ENCODE data around the gene WDR7.

The WDR7 gene

GRCh38 chr18:56953428-56954198 is 302.5 kb downstream of the WDR7 start:
- DNase-seq: no peak

DNA sequence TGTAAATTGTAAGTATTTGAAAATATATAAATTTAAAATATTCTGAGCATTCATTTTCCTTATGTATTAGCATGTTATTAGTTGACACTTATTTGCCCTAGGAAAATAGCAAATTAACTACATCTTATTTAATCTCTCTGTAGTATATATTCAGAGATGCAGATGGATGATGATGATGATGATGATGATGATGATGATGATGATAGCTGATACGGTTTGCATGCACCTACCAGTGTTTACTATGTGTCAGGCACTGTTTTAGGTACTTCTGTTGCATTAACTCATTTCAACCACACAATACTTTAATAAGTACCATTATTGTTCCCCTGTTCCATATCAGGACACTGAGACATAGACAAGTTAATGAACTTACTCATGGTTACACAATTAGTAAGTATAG is 304.3 kb downstream of the WDR7 start:
- no peak for DNase-seq

GRCh38 chr18:56959120-56959519 is 308.0 kb downstream of the WDR7 start:
- no peak for DNase-seq

- no peak for DNase-seq
These were observed 311.2 kb downstream of the WDR7 start for GRCh38 chr18:56962322-56962721.

- no peak for DNase-seq
These were observed 315.9 kb downstream of the WDR7 start for GRCh38 chr18:56967035-56967434.

- no peak for DNase-seq
These were observed 322.3 kb downstream of the WDR7 start for GRCh38 chr18:56973487-56973886.

DNA sequence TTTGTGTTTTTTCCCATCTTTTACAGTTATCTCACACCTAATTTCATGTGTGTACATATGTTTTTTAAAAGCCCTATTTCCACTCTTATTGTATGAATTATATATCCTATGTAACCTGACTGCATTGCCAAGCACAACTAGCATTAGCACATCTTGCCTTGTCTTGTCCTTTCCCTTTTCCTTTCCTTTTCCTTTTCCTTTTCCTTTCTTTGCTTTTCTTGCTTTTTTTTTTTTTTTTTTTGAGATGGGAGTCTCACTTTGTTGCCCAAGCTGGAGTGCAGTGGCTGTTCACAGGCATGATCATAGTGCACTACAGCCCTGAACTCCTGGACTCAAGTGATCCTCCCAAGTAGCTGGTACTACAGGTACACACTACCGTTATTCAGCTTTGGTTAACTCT is 323.0 kb downstream of the WDR7 start:
- no peak for DNase-seq

DNA sequence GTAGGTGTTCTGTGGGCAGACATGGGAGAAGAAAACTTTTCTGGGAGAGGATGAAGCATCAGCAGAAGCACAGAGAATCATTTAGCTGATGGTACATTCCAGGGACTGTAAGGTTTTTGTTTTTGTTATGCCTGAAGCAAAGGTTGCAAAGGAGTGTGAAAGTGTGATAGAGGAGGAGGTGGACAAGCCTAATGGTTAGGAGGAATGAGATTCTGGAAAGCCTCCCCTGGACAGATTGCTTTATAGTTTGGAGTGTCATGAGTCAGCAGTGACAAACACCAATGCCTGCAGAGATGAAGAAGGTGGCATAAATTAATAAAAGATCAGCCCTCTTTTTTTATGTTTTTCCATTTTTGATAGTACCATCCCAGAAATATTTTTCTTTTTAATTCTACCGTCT is 324.1 kb downstream of the WDR7 start:
- DNase-seq: no peak

DNA sequence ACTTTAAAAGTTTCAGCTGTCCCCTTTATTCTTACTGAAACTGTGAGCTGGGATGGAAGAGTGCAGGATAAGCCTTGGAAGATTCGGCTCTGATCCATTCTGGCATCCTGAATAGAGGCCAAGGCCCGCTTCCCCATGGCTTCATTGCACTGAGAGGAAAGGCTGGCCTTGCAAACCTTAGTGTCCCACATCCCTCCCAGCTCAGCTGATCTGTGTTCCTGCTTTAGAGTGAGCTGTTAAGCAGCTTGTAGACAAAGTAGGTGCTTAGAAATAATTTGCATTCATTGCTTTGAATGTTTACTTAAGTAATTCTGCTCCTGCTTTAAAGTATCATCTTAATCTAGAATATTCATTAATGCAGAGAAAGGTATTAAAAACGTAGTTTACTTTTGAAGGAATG is 326.1 kb downstream of the WDR7 start:
- no peak for DNase-seq

DNA sequence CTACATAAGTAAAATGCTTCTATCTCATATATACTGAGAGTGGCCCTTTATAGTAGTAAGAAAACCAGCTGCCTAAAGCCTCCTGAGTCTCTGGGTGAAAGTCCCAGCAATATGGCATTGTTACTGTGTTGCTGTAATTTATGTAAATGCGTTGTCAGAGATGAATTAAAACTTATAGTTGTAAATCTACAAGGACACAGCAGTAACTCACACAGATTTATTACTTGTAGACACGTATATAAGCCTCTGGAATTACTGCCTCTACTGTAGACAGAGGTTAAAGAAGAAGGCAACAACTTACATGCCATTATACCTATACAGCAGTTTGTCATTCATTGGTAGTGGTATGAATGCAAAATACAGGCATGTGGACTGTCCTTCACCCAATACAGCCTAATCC is 326.6 kb downstream of the WDR7 start:
- DNase-seq: no peak

- no peak for DNase-seq
These were observed 329.0 kb downstream of the WDR7 start for GRCh38 chr18:56980151-56980550.

GRCh38 chr18:56982766-56983165 is 331.6 kb downstream of the WDR7 start:
- no peak for DNase-seq

DNA sequence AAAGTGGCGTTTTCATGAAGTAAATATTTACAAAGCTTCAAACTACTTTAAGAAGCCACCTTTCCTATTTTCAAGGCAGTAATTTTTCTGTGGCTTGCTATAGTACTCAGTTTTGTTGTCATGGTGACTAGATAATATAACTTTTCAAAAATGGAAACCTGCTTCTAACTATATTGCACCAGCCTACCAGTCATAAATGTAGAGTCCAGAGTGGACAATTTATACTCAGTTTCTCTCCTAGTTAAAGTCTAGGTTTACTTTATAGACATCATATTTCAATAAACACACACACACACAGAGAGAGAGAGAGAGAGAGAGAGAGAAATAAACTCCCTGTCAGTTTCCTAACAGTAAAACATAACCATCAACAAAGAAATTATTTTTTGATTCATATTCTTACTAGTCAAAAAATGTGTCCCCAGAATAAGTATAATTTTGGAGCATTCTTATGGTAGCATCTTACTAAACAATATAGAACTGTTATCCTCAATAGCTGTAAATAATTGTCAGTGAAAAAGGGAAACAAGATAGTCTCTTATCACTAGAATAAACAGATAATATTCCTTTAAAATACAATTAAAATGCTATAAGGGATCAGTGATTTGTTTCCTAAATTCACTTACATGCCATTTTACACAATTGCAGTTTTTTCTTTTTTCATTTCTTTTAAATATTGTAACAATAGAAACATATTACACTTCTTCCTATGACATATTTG is 332.3 kb downstream of the WDR7 start:
- DNase-seq: no peak

DNA sequence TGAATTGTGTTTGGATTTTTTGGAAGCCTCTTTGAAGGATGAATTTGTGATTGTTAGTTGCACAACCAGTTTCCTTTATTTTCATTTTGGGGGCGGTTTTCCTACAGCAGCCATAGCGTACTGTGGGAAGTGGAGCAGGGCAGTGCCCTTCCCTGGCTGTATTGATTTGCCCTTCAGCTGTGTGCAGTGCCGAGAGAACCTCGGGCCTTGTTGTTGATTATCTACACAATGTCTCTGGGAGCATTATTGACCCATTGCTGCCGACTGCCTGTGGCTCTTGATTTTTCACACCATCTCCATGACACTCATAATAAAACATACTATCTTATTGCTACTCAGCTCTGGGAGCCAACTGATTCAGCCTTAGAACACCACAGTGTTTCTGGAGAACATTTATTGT is 333.6 kb downstream of the WDR7 start:
- DNase-seq: no peak

- DNase-seq: no peak
These were observed 335.7 kb downstream of the WDR7 start for GRCh38 chr18:56986829-56987228.

- DNase-seq: no peak
These were observed 336.1 kb downstream of the WDR7 start for GRCh38 chr18:56987236-56987635.

DNA sequence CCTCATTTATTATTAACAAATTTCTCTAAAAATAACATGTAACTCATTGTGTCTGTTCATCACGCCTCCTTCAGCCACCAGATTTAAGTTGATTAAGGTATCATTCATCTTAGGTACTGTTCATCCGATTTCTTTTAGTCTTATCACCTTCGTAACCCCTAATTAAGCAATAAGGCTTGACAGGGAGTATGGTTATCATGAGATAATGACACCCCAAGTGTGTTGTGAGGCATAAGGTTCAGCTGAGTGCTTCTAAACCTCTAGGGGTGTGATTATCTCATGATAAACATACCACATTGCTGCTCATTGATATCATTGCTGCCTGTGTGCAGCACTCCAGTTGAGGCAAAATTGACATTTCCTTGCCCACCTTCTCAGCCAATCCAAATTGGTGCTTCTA is 336.9 kb downstream of the WDR7 start:
- no peak for DNase-seq

DNA sequence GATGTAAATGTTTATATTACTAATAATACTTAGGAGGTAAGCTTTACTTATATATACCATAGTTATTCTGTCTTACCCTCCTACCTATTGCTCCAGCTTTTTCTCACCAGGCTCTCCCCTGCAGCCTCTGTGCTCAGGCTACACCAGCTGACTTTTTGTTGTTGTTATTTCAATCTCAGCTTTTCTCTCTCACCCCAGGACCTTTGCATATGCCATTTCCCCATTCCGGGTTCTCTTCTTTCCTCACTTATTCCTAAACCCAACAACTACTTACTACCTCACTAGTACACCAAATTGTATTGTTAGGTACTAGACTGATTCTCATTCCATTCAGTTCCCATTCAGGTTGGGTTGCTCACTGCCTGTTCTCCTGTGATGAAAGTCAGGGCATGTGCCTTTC is 339.5 kb downstream of the WDR7 start:
- no peak for DNase-seq

DNA sequence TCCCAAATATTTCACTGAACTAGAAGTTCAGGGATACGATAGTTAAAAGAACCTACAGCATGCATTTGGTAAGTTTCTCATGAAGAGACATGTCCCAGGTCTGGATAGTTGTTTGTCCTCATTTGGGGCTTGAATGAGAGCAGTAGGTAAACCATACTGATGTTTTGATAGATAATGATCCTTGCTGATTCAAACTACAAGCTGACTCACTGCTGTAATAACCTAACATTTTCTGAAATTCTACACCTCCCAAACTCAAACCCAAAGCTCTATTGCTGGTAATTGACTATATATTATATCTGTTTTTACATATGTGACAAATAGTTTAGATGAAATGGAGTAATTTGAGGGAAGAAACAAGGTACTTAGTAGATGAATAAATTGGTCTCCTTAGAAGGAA is 341.6 kb downstream of the WDR7 start:
- DNase-seq: no peak

DNA sequence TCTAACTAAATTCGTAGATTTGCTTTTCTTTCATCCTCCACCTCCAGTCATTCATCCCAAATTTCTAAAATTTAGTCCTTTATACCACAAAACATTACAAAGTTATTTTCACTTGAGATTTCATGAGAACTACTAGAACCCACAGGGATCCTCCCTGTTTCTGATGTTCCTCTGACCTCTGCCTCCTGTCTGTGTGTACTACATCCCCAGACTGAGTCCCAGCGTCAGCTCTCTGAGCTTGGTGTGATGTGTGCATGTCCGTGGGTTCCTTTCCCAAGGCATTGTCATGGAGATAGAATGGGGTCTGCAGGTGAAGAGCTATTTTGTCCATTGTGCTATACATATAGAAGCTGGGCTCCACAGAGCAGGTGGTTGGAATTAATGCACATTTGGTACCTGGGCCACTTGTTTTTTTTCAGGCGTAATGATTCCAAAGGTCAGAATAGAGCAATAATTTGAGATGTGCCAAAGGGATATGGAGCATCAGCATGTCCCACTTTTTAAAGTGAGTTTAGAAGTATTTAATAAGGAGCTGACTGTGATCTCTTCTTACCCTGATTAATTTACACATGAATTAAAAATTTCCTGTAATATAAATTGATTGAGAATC is 344.5 kb downstream of the WDR7 start:
- DNase-seq: no peak

- DNase-seq: no peak
These were observed 346.0 kb downstream of the WDR7 start for GRCh38 chr18:56997200-56997599.

GRCh38 chr18:56999823-57000222 is 348.7 kb downstream of the WDR7 start:
- no peak for DNase-seq

DNA sequence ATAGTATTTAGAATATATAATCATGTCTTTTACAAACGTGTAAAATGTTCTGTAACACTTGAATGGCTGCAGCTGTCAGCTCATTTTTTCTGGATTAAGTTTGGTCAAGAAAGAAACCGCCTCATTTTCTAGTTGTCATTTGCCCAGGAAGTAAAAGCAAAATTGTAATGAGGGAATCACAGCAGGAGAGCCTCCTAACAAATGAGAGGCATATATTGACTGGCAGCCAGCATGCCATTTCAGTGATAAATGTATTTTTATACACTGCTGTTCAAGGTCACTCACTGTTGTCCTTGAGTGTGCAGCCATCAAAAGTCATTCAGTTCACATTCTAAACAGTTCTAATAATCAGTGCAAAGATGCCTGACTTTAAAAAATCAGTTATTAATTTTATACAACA is 351.5 kb downstream of the WDR7 start:
- DNase-seq: no peak

- DNase-seq: no peak
These were observed 352.2 kb downstream of the WDR7 start for GRCh38 chr18:57003342-57003741.

Measured in CD4-positive, alpha-beta T cell treated with Interleukin-1 beta for 1 hour (primary cell).